HCT116 (cell line): Measurements from ENCODE around the gene CAMKK2. TPM values are rescaled to one million over a fixed set of nuclear protein-coding genes. Genes with fewer than 3 reads are reported as not detected.

ENCODE experiments used
- ATAC-seq: fragments of 200-7000 bp; cut with Tn5 transposase; 2 replicates; pipeline ENCODE4 v1.9.1; 2020; ENCODE audit warnings: mild to moderate bottlenecking, moderate library complexity
- BruUV-seq: library from RNA; stranded (reverse); fragments of 400-500 nt; replicated peaks from 2 replicates; lab custom pipeline; 2021; lab: Mats Ljungman, UMichigan
- CTCF ChIA-PET: fragments of 300-600 bp; sonication (Branson Sonifier 250); formaldehyde crosslinking; loops from one replicate; lab custom pipeline; 2021; ENCODE audit warnings: antibody characterized with exemption; lab: Charles Lee
- POLR2A ChIA-PET: fragments of 300-600, 350-600 bp; sonication (Branson Sonifier 250); formaldehyde crosslinking; loops from one replicate; lab custom pipeline; 2021; ENCODE audit warnings: antibody characterized with exemption; lab: Charles Lee
- RAD21 ChIA-PET, 2 experiments: fragments of 300-600 bp; sonication (Branson Sonifier 250); formaldehyde crosslinking; loops; one replicate each; lab custom pipeline; 2023; ENCODE audit warnings: low total read pairs in 2 of 2; ENCODE audit not compliant: uncharacterized antibody in 2 of 2, unreplicated experiment in 2 of 2, low non-redundant PET in 1 of 2; lab: Charles Lee
- DNase-seq: peaks from one replicate; pipeline ENCODE4 v3.0.0-alpha.2; 2010; ENCODE audit warnings: low read depth, low spot score
- H2AFZ ChIP-seq: fragments of 200-600 bp; shearing (Covaris generic), sonication (generic); 2 replicates; pipeline ENCODE4 v1.6.1; 2017; ENCODE audit warnings: low read depth, mixed run types, mixed read lengths, antibody characterized with exemption, low read length; ENCODE audit not compliant: poor library complexity, severe bottlenecking
- H3K27ac ChIP-seq: 2 replicates; pipeline ENCODE4 v1.5.1; 2012; ENCODE audit warnings: low read depth, low read length
- H3K27me3 ChIP-seq: fragments of 200-600 bp; sonication (generic); 2 replicates; pipeline ENCODE4 v1.6.1; 2016; ENCODE audit warnings: mixed run types, low read length, mixed read lengths; ENCODE audit not compliant: insufficient read depth
- H3K36me3 ChIP-seq, 2 experiments: fragments of 200-500 bp in 1 of 2; fragments of 200-600 bp in 1 of 2; sonication (Bioruptor generic) in 1 of 2; sonication (generic) in 1 of 2; 2 replicates each; pipeline versions ENCODE4 v1.5.1 to v1.6.1; 2014 to 2016; ENCODE audit warnings: low read length in 2 of 2, inconsistent platforms in 1 of 2, mixed read lengths in 1 of 2, mixed run types in 1 of 2; ENCODE audit not compliant: insufficient read depth in 2 of 2, control insufficient read depth in 1 of 2
- H3K4me1 ChIP-seq, 2 experiments: fragments of 200-600 bp in 1 of 2; sonication (generic) in 1 of 2; 2 replicates each; pipeline versions ENCODE4 v1.5.1 to v1.6.1; 2012 to 2017; ENCODE audit warnings: low read length in 2 of 2, inconsistent platforms in 1 of 2, mild to moderate bottlenecking in 1 of 2, mixed read lengths in 1 of 2, mixed run types in 1 of 2, moderate library complexity in 1 of 2; ENCODE audit not compliant: insufficient read depth in 2 of 2, control insufficient read depth in 1 of 2
- H3K4me2 ChIP-seq: fragments of 200-600 bp; sonication (generic); 2 replicates; pipeline ENCODE4 v1.6.1; 2017; ENCODE audit warnings: mixed run types, low read length, mixed read lengths
- H3K4me3 ChIP-seq, 2 experiments: fragments of 200-600 bp in 1 of 2; sonication (generic) in 1 of 2; replicated peaks in 1 of 2; 2 replicates each; pipeline ENCODE4 v1.5.1; 2011 to 2016; ENCODE audit warnings: low read length in 2 of 2, control low read depth in 1 of 2, low read depth in 1 of 2, mild to moderate bottlenecking in 1 of 2, mixed read lengths in 1 of 2, mixed run types in 1 of 2
- H3K79me2 ChIP-seq: fragments of 200-600 bp; sonication (generic); 2 replicates; pipeline ENCODE4 v1.6.1; 2017; ENCODE audit warnings: mild to moderate bottlenecking, mixed run types, low read length, moderate library complexity, mixed read lengths; ENCODE audit not compliant: insufficient read depth
- H3K9ac ChIP-seq: fragments of 200-600 bp; sonication (generic); 2 replicates; pipeline ENCODE4 v1.6.1; 2016; ENCODE audit warnings: low read length, mixed read lengths
- H3K9me2 ChIP-seq: fragments of 200-600 bp; sonication (generic), shearing (Covaris generic); 2 replicates; pipeline ENCODE4 v1.6.1; 2017; ENCODE audit warnings: mixed run types, mild to moderate bottlenecking, moderate library complexity; ENCODE audit not compliant: insufficient read depth
- H3K9me3 ChIP-seq, 2 experiments: fragments of 200-500 bp in 1 of 2; fragments of 200-600 bp in 1 of 2; sonication (Bioruptor generic) in 1 of 2; sonication (generic) in 1 of 2; 2 replicates each; pipeline ENCODE4 v1.6.1; 2014 to 2017; ENCODE audit warnings: low read length in 2 of 2, mixed read lengths in 2 of 2, inconsistent platforms in 1 of 2, low read depth in 1 of 2, mild to moderate bottlenecking in 1 of 2, mixed run types in 1 of 2, moderate library complexity in 1 of 2; ENCODE audit not compliant: control insufficient read depth in 1 of 2, insufficient read depth in 1 of 2
- H4K20me1 ChIP-seq: fragments of 200-600 bp; sonication (generic), shearing (Covaris generic); 2 replicates; pipeline ENCODE4 v1.6.1; 2017; ENCODE audit warnings: mixed run types, mild to moderate bottlenecking, moderate library complexity; ENCODE audit not compliant: insufficient read depth
- EZH2phosphoT487 ChIP-seq: fragments of 200-600 bp; IDR thresholded peaks from 2 replicates; pipeline ENCODE4 v1.6.1; 2018; ENCODE audit warnings: antibody characterized with exemption, borderline replicate concordance
- FOSL1 ChIP-seq: IDR thresholded peaks from 2 replicates; pipeline ENCODE4 v1.6.1; 2012; ENCODE audit warnings: low read depth
- JUND ChIP-seq: IDR thresholded peaks from 2 replicates; pipeline ENCODE4 v1.6.1; 2012
- RAD21 ChIP-seq: IDR thresholded peaks from 2 replicates; pipeline ENCODE4 v1.6.1; 2012; ENCODE audit warnings: low read depth, mild to moderate bottlenecking
- TCF7L2 ChIP-seq: IDR thresholded peaks from 2 replicates; pipeline ENCODE4 v1.7.0; 2011; ENCODE audit warnings: borderline replicate concordance, inconsistent platforms; ENCODE audit not compliant: insufficient read depth, insufficient read length; ENCODE audit errors: extremely low read depth
- YY1 ChIP-seq: IDR thresholded peaks from 2 replicates; pipeline ENCODE4 v1.6.1; 2011; ENCODE audit warnings: low read length, low read depth, moderate library complexity, mild to moderate bottlenecking; ENCODE audit not compliant: insufficient replicate concordance; ENCODE audit errors: extremely low read depth
- ZFX ChIP-seq: fragments of 450-650 bp; IDR thresholded peaks from 2 replicates; pipeline ENCODE4 v1.6.1; 2017
- ZNF274 ChIP-seq: fragments of 200-500 bp; sonication (Bioruptor generic); IDR thresholded peaks from 2 replicates; pipeline ENCODE4 v1.6.1; 2014; ENCODE audit warnings: mild to moderate bottlenecking, low read depth, low read length, inconsistent platforms
- intact Hi-C: fragments of 100-400 bp; cut with micrococcal nuclease; formaldehyde crosslinking; loops from 2 replicates; pipeline ENCODE4 v1.10.0; 2022
- total RNA-seq: library from RNA; stranded (reverse); gene quantifications from one replicate; pipeline ENCODE4 v1.2.1, GENCODE V29; 2021; ENCODE audit not compliant: unreplicated experiment
- TF ChIP-seq, protein P1 (sequence below): IDR thresholded peaks from 2 replicates; pipeline ENCODE4 v1.6.1; 2012; ENCODE audit warnings: low read depth

The CAMKK2 gene
- total RNA-seq, 1 experiment from 2014 or later: 33.8 TPM

DNA sequence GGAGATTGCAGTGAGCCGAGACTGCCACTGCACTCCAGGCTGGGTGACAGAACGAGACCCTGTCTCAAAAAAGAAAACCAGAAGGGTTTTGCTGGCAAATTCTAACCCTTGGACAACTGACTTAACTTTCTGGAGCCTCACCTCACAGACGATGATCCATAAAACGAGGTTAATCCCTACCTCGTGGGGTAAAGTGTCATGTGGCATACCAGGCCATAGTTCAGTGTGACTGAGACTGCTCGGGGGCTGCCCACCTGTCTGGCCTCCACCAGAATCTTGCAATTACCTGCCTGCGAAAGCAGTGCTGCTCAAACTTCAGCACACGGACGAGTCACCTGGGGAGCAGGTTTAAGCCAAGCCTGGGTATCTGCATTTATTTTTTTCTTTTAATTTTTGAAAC, 59.7 kb downstream of the CAMKK2 start (continued):
- TF ChIP-seq TCF7L2 (no peak), FOSL1 (no peak), YY1 (no peak), EZH2phosphoT487 (no peak), RAD21 (no peak), ZNF274 (no peak)
- TF ChIP-seq, protein P1, sequence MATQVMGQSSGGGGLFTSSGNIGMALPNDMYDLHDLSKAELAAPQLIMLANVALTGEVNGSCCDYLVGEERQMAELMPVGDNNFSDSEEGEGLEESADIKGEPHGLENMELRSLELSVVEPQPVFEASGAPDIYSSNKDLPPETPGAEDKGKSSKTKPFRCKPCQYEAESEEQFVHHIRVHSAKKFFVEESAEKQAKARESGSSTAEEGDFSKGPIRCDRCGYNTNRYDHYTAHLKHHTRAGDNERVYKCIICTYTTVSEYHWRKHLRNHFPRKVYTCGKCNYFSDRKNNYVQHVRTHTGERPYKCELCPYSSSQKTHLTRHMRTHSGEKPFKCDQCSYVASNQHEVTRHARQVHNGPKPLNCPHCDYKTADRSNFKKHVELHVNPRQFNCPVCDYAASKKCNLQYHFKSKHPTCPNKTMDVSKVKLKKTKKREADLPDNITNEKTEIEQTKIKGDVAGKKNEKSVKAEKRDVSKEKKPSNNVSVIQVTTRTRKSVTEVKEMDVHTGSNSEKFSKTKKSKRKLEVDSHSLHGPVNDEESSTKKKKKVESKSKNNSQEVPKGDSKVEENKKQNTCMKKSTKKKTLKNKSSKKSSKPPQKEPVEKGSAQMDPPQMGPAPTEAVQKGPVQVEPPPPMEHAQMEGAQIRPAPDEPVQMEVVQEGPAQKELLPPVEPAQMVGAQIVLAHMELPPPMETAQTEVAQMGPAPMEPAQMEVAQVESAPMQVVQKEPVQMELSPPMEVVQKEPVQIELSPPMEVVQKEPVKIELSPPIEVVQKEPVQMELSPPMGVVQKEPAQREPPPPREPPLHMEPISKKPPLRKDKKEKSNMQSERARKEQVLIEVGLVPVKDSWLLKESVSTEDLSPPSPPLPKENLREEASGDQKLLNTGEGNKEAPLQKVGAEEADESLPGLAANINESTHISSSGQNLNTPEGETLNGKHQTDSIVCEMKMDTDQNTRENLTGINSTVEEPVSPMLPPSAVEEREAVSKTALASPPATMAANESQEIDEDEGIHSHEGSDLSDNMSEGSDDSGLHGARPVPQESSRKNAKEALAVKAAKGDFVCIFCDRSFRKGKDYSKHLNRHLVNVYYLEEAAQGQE: no peak

DNA sequence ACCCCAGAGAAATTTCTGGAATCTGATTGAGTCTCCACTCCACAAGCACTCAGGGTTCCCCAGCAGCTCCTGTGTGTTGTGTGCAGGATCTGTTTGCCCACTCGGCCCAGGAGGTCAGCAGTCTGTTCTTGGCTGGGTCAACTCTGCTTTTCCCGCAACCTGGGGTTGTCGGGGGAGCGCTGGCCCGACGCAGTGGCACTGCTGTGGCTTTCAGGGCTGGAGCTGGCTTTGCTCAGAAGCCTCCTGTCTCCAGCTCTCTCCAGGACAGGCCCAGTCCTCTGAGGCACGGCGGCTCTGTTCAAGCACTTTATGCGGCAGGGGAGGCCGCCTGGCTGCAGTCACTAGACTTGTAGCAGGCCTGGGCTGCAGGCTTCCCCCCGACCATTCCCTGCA, 62.9 kb downstream of the CAMKK2 start:
- no peak for TF ChIP-seq EZH2phosphoT487
- no peak for TF ChIP-seq FOSL1
- TF ChIP-seq ZFX: no peak
- TF ChIP-seq JUND: no peak
- TF ChIP-seq RAD21: no peak
- TF ChIP-seq, all 23 proteins: peak for 0
- H3K9ac ChIP-seq: no peak overlapping the region
- BruUV-seq: no TSS peak
- ChIA-PET POLR2A (no interaction called here), CTCF (no interaction called here), RAD21 (no interaction called here)
- intact Hi-C loops: loop anchor here (5.0 kb wide), 2 partner anchors 121 to 226 kb away; no protein-coding TSS in a partner anchor
- H3K9me2 ChIP-seq: no peaks in the 10 kb centered on the region
- no peak overlapping the region for H3K27ac ChIP-seq
- H2AFZ ChIP-seq: no peak overlapping the region
- no peak overlapping the region for H3K4me2 ChIP-seq
- H3K4me1 ChIP-seq: peaks cover 13 to 20% of the 10 kb centered on the region in 2 experiments
- H3K9me3 ChIP-seq: no peaks in the 10 kb centered on the region
- no peaks in the 10 kb centered on the region for H4K20me1 ChIP-seq
- no peaks in the 10 kb centered on the region for H3K79me2 ChIP-seq
- DNase-seq (no peak), ATAC-seq (no peak)
- no peak overlapping the region for H3K4me3 ChIP-seq
- H3K36me3 ChIP-seq: peaks cover 0 to 5% of the 10 kb centered on the region in 2 experiments; a peak in 1 of 4 replicates
- no peaks in the 10 kb centered on the region for H3K27me3 ChIP-seq
